Hematopoietic multipotent progenitor cell (in vitro differentiated cells): ENCODE measurements around the gene POU2F2. TPM values are rescaled to one million over a fixed set of nuclear protein-coding genes. Genes with fewer than 3 reads are reported as not detected.

Source experiments
- DNase-seq, 3 donors: peaks; one replicate each; pipeline ENCODE4 v3.0.0-alpha.2; 2011 to 2015; ENCODE audit warnings: low read depth in 2 of 3, low spot score in 2 of 3
- total RNA-seq: library from RNA; depleted of rRNA; stranded (reverse); fragments of >200 nt; gene quantifications from one replicate; pipeline ENCODE4 v1.2.3, GENCODE V29; 2012

POU2F2 gene
- total RNA-seq, 1 donor: 5.7 TPM

DNA sequence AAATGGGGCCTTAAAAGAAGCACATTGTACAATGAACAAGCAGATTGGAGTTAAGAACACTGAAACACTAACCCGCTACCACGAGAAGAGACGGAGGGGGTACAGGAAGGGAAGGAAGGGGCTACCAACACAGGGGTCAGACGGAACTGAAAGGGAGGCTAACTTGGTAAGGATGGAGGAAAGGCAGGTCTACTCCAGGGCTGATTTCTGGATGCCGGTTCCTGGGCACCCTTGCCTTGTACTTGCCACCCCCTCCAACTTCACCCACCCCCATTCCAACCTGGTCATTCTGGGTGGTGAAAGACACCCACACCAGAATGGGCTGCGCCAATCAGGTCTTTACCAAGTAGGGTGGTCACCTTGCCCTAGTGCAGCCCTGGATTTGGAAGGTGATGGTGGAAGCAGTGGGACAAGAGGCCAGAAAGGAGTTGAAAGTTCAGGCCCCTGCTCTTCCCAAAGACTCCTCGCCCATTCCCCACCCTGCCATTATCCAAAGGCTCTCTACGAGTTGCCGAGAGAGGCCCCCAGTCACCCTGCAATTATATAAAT is 46.0 kb downstream of the POU2F2 start:
- DNase-seq: no peak

DNA sequence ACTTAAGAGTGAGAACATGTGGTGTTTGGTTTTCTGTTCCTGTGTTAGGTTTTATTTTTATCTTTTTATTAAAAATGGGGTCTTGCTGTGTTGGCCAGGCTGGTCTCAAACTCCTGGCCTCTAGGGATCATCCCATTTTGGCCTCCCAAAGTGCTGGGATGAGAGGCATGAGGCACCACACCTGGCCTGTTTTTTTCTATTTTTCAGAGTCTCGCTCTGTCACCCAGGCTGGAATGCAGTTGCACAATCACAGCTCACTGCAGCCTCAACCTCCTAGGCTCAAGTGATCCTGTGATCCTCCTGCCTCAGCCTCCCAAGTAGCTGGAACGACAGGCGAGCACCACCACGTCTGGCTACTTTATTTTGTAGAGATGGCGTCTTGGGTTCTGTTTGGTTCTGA is 48.7 kb downstream of the POU2F2 start:
- no peak for DNase-seq

DNA sequence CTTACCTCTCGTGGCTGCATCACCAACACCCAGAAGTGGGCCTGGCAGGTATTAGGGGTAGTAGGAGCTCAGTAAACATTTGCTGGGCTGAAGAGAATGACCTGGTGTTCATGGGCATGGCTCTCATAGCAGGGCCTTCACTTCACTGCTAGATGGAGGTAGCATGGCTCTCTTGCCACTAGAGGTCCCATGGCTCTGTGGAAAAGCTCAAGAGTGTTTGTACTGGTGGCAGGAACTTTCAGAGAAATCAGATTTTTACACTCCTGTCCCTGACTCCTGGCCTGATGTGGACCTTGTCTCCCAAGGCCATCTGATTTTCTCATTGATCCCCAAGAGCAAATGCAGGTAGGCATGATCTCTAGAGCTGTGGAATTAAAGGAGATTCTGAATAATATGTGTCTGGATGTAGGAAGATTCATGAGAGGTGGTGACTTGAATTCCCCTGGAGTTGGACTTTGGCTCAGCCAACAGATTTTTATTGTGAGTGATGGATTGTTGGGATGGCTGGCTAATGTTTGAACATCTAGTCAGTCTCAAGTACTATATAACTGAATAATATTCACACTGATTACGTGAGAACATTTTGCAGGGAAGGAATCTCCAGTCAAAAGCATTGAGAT is 50.6 kb downstream of the POU2F2 start:
- DNase-seq: peak in 1 of 3 donors; percentile 76

DNA sequence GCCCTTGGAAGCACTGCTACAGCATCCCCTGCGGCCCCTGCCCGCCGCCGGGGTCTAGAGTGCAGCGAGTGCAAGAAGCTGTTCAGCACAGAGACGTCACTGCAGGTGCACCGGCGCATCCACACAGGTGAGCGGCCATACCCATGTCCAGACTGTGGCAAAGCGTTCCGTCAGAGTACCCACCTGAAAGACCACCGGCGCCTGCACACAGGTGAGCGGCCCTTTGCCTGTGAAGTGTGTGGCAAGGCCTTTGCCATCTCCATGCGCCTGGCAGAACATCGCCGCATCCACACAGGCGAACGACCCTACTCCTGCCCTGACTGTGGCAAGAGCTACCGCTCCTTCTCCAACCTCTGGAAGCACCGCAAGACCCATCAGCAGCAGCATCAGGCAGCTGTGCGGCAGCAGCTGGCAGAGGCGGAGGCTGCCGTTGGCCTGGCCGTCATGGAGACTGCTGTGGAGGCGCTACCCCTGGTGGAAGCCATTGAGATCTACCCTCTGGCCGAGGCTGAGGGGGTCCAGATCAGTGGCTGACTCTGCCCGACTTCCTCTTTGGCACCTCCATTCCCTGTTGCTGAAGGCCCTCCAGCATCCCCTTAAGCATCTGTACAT is 51.4 kb downstream of the POU2F2 start:
- no peak for DNase-seq

DNA sequence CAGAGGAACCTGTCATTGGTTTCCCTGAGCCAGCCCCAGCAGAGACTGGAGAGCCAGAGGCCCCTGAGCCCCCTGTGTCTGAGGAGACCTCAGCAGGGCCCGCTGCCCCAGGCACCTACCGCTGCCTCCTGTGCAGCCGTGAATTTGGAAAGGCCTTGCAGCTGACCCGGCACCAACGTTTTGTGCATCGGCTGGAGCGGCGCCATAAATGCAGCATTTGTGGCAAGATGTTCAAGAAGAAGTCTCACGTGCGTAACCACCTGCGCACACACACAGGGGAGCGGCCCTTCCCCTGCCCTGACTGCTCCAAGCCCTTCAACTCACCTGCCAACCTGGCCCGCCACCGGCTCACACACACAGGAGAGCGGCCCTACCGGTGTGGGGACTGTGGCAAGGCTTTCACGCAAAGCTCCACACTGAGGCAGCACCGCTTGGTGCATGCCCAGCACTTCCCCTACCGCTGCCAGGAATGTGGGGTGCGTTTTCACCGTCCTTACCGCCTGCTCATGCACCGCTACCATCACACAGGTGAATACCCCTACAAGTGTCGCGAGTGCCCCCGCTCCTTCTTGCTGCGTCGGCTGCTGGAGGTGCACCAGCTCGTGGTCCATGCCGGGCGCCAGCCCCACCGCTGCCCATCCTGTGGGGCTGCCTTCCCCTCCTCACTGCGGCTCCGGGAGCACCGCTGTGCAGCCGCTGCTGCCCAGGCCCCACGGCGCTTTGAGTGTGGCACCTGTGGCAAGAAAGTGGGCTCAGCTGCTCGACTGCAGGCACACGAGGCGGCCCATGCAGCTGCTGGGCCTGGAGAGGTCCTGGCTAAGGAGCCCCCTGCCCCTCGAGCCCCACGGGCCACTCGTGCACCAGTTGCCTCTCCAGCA is 52.1 kb downstream of the POU2F2 start:
- no peak for DNase-seq

DNA sequence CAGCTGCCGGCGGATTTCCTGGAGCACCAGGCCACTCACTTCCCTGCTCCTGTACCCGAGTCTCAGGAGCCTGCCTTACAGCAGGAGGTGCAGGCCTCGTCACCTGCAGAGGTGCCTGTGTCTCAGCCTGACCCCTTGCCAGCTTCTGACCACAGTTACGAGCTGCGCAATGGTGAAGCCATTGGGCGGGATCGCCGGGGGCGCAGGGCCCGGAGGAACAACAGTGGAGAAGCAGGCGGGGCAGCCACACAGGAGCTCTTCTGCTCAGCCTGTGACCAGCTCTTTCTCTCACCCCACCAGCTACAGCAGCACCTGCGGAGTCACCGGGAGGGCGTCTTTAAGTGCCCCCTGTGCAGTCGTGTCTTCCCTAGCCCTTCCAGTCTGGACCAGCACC is 53.0 kb downstream of the POU2F2 start:
- no peak for DNase-seq

DNA sequence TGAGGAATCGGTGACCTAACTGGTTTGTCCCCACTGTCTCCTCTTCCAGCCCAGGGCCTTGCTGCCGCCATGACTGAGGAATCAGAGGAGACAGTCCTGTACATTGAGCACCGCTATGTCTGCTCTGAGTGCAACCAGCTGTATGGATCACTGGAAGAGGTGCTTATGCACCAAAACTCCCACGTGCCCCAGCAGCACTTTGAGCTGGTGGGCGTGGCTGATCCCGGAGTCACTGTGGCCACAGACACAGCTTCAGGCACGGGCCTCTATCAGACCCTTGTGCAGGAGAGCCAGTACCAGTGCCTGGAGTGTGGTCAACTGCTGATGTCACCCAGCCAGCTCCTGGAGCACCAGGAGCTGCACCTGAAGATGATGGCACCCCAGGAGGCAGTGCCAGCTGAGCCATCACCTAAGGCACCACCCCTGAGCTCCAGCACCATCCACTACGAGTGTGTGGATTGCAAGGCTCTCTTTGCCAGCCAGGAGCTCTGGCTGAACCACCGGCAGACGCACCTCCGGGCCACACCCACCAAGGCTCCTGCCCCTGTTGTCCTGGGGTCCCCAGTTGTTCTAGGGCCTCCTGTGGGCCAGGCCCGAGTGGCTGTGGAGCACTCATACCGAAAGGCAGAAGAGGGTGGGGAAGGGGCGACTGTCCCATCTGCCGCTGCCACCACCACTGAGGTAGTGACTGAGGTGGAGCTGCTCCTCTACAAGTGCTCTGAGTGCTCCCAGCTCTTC is 53.5 kb downstream of the POU2F2 start:
- no peak for DNase-seq

DNA sequence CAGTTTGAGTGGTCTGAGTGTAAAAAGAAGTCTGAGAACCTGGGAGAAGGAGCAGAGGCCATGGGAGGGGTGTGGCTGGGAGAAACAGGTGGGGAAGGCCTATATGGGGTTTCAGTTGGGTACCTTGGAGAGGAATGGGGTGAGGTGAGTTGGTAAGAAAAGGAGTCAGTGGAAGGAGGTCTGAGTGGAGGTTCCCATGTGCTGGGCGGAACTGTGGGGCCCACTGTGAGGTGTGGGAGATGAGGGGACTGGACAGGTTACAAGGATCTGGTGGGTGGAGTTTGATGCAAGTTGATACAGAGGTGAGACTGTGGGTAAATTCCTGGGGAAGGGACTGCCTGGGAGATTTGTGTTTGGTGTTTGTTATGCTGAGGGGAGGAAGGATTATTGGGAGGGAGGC is 54.2 kb downstream of the POU2F2 start:
- DNase-seq: no peak

DNA sequence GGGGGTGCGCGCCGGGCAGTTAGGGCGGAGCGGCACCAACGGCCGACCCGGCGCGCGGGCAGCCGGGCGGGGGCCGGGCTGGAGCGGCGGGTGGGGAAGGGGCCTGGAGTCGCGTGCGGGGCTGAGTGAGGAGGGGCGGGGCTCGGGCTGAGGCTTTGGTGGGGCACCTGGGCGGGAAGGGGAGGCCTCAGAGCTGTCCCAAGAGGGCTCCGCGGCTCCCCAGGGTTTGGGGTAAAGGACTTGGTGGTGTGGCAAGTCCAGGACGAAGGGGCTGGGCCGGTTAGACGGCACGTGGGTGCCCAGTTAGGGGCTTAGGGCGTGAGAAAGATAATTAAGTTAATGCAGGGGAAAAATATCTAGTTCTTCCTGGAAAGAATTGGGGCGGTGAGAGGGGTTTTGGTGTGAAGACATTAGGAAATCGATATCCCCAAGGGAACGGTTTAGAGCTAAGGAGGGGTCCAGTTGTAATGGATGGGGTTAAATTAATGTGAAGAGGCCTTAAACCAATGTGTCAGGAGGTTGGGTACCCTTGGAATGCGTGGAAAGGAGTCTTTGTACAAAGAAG is 55.8 kb downstream of the POU2F2 start:
- peak in 1 of 3 donors; percentile 17 for DNase-seq

DNA sequence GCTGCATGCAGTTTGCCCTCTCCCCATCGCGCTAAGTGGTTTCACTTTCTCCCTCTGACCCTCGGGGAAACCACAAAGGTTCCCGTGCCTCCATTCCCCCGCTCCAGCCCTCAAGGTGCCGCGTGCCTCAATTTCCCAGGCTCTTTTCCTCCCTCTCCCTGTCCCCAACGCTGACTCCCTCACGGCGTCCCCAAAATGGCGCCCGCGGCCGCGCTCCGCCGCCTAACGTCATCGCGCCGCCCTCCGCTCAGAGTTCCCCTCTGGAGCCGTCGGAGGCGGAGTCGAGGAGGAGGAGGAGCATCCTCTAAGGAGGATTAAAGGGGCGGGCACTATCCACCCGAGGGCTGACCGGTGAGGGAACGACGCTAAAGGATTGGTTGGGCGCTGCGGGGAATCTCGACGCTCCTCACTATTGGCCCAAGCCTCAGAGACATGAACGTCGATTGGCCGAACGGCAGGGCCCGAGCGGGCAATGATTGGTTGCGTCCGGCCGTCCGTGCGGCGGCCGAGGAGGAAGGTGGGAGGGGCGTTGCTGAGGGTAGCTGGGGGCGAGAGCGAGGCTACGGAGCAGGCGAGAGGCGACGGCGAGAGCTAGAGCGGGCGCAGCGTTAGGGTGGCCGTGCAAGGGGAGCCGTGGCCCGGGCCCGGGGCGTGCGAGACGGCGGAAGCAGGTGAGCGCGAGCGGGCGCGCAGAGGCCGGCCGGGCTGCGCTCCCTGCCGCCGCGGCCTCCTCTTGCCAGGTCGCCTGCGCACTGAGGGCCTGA is 56.4 kb downstream of the POU2F2 start, which contains the start of gene ZNF574:
ZNF574 (plus strand) TSS at position 551 of the 764 bp plus-strand sequence. CDS start 2,441 bp downstream, outside the sequence.
- peak; percentile 89 to 100 (median 99) for DNase-seq

DNA sequence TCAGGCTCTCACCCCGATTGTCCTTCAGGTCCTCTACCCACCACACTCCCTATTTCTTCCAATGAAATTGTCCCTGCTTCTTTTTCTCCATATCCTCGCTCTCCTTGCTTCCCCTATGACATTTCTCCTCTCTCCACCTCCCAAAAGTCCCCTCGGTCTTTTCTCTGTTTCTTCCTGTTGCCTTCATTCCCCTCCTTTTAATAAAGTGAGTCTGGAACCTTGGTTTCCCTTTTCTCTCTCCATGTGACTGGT is 57.0 kb downstream of the POU2F2 start:
- no peak for DNase-seq

DNA sequence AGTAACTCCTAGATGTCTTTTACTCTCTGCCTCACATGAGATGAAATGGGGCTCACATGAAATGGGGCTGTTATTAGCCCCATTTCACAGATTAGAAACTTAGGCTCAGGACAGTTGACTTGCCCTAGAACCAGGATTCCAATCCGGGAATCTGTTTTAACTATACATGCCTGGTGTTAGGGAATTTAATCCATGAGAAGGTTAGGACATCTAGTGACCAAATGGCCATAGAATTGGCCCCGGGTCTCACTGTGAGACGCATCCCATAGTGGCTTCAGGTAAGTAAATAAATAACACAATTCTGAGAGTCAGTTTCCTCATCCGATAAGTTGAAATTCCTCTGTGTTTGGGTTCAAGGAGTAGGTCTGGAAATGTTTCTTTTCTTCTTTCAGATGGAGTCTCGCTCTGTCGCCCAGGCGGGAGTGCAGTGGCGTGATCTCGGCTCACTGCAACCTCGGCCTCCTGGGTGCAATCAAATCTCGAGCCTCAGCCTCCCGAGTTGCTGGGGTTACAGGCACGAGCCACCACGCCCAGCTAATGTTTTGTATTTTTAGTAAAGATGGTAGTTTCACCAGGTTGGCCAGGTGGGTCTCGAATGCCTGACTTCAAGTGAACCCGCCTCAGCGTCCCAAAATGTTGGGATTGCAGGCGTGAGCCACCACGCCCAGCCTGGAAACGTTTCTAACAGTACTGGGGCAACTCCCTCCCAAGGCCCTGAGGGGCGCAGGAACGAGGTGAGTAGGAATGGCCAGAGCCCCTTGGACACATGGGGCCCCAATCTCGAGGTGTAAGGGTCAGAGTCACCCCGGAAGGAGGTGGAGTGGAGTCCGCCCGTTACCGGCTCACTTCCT is 57.5 kb downstream of the POU2F2 start:
- no peak for DNase-seq

DNA sequence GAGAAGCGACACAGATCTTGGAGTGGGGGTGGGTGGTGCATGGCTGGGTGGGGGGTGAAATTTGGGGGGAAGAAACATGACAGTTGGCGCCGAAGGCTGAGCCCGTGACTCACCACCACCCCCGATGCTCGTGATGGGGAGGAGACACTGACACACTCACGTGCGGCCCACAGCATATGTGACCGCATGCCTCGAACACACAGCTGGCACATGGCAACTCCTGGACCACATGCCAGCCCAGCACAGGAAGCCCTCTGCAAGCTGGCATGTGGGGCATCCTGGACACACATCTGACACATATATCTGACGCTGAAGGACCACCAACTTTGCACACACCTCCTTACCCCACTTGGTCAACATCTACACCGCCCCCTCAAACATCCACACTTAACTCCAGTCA is 61.0 kb downstream of the POU2F2 start:
- no peak for DNase-seq

DNA sequence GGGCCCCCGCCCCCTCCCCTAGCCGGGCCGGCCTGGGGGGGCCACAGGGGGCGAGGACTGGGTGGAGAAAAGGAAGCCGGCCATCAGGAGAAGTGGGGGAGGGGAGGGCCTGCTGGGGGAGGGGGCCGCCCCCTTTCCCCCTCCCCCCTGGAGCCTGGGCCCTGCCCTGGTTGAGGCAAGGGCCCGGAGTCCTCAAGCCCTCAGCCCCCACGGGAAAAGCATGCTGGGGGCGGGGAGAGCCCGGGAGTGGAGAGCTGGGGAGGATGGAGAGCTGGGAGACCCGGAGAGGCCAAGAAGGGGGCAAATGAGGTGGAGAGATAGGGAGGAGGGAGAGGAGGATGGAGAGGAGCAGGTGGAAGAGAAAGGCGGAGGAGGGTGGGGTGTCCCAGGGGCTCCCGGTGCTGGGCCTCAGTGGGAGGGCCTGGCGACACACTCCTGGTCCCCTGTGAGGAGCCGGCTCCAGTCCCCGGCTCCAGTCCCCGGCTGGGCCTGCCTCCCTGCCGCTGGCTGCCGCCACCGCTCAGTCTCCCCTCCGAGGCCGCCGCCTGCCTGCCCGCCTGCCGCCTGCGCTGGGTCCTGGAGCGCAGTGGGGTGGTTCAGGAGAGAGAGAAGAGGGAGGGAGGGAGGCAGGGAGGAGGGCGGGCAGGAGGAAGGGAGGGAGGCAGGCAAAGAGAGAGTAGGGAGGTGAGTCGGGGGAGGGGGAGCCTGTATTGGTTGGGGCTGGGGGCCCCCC is 62.5 kb downstream of the POU2F2 start, which contains the start of gene GRIK5:
GRIK5 (minus strand) TSS at position 588 of the 733 bp plus-strand sequence. CDS start 4,436 bp downstream, outside the sequence.
- peak in 1 of 3 donors; percentile 34 for DNase-seq

DNA sequence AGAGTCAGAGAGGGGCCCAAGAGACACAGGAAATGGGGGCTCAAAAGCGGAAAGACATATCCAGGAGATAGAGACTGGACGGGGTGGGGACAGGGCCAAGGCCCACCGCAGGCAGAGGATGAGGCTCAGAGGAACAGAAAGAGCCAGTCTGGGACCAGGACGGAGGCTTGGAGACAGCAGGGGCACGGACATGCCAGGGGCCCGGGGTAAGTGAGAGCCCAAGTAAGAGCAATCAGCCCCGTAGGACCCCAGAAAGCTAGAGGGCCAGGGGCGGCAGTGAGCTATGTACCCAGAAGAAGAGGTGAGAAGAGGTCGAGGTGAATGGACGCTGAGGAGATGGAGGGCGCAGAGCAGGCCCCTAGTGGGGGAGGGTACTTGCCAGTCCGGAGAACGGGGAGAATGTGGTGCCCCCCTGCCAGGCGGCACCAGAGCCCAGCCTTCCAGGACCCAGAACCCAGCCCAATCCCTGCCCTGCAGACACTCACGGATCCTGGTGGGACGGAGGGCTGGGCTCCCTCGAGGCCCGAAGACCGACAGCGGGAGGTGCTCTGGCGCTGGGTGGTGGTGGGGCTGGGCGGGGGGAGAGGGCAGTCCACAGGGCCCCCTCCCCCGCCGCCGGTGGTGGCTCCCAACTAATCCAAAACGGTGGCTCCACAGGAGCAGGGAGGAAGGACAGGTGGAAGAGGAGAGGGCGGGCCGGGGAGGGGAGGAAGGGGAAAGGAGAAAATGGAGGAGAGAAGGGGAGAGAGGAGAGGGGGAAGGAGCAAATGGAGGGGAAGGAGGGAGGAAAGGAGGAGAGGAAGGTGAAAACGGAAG is 63.3 kb downstream of the POU2F2 start:
- peak in 1 of 3 donors; percentile 18 for DNase-seq

DNA sequence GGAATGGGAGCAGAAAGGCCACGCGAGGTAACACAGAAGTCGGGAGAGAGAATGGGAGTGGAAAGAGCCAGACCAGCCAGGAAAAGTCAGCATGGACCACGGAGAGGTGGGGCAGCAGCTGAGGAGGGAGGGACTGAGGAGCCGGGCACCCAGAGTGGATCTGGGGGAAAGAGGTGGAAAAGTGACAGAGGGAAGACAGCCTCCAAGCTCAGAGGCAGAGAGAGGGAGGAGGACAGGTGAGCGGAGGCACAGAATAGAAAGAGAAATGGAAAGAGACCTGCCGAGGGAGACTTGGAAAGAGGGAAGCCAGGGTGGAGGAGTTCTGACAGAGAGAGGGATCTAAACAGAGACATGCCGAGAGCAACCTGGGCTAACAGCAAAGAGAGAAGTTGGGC is 63.9 kb downstream of the POU2F2 start:
- no peak for DNase-seq

DNA sequence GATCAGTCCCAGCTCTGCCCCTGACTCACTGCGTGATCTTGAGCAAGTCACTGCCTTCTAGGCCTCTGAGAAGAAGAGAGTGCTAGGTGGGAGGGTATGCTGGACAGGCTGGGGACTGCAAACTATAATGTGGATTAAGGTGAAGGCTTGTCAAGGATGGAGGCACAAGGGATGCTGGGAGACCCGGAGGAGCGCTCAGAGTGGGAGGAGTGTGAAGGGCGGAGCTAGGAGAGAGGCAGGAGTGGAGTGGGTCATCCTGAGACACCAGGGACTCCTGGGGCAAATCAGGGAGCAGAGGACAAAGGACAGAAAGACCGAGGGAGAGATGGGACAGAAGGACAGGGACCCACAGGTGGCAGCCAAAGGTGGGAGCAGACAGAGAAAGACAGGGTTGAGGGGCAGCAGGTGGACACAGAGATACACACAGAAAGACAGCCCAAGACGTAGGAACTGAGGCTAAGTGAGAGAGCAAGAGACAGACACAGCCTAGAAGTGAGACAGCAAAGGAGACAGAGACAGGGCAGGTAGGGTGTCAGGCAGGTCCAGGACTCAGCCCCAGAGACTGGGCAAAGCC is 64.8 kb downstream of the POU2F2 start:
- no peak for DNase-seq
